Measurements from ENCODE around the gene C8G. TPM values are rescaled to one million over a fixed set of nuclear protein-coding genes. Genes with fewer than 3 reads are reported as not detected.

C8G gene
- total RNA-seq, 6 experiments from 2014 or later: 248 to 755 (median 453) TPM

DNA sequence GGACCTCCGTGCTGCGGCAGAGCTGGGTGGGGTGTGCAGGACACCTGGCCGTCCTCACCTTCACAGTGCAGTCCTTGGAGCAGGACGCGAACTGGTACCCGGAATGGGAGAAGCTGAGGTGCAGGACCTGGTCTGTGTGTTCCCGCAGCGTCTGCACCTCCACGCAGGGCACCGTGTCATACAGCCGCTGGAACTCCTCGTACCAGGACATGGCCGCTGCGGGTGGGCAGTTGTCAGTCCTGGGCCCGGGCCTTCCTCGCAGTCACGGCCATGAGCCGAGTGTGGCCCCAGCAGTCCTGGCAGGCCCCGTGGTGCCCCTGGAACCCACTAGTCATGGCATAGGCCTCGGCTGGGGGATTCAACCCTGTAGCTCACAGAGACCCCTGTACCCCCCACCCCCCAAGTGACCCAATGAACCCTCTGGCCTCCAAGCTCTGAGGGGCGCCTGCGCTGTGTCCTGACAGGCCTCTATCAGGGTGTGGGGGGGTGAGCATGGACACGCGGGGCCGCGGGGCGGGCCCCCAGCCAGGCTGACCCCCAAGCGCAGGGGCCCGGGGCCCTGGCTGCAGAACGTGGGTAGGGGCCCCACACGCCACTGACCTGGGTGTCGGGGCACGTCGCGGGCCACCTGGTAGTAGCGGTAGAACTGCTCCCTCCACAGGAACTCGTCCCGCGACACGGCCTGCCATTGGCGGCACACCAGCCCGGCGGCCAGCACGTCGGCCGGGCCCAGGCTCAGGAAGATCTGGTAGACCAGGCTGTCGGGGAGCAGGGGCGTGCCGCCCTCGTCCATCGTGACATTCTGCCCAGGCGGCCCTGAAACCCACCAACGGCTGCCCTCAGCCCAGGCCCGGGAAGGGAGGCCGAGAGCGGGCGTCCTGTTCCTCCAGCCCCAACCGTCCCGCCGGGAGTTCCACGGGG is 1.5 kb upstream of the C8G start:
- Histone ChIP-seq H3K27ac (peak overlapping the region; percentile 88 to 98 (median 93)), H3K4me3 (peak overlapping the region; percentile 72 to 94 (median 75)), H3K9me3 (no peaks in the 10 kb centered on the region), H3K27me3 (no peaks in the 10 kb centered on the region), H3K36me3 (peaks cover 6 to 24% (median 22%) of the 10 kb centered on the region in 4 donors), H3K4me1 (peaks cover 0 to 51% (median 23%) of the 10 kb centered on the region in 4 donors)
- no CpG with 5 or more reads among the region's 61 CpGs for WGBS (ENCODE audit: insufficient coverage, low coverage, low lambda C conversion rate, missing lambda C conversion rate)
- ATAC-seq (no peak), DNase-seq (peak; percentile 59 to 71 (median 63))
- TF ChIP-seq POLR2A (IDR thresholded peaks at IDR 0.05): no peak
- TF ChIP-seq, protein P1, sequence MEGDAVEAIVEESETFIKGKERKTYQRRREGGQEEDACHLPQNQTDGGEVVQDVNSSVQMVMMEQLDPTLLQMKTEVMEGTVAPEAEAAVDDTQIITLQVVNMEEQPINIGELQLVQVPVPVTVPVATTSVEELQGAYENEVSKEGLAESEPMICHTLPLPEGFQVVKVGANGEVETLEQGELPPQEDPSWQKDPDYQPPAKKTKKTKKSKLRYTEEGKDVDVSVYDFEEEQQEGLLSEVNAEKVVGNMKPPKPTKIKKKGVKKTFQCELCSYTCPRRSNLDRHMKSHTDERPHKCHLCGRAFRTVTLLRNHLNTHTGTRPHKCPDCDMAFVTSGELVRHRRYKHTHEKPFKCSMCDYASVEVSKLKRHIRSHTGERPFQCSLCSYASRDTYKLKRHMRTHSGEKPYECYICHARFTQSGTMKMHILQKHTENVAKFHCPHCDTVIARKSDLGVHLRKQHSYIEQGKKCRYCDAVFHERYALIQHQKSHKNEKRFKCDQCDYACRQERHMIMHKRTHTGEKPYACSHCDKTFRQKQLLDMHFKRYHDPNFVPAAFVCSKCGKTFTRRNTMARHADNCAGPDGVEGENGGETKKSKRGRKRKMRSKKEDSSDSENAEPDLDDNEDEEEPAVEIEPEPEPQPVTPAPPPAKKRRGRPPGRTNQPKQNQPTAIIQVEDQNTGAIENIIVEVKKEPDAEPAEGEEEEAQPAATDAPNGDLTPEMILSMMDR (IDR thresholded peaks at IDR 0.05): no peak
- intact Hi-C loops (cut with DNase I): loop anchor here in 1 of 2 donors (10.0 kb wide), 2 partner anchors 59 to 91 kb away; partner anchors contain the start of genes FUT7 and TRAF2

DNA sequence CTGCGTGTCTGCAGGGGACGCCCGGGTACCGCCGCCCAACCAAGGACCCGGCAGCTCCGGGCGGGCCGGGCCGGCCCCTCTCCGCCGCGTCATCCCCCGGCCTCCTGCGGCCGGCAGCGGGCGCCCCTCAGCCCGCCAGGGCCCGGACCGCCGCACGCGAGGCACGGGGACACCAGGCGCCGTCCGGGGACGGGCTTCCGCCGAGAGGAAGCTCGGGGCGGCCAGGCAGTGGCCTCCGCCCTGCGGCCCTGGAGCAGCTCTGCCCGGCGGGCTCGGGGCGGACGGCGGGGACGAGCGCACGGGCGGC is 878 bp upstream of the C8G start:
- WGBS (ENCODE audit: insufficient coverage, low coverage, low lambda C conversion rate, missing lambda C conversion rate): no CpG with 5 or more reads among the region's 45 CpGs
- TF ChIP-seq POLR2A (IDR thresholded peaks at IDR 0.05): no peak
- TF ChIP-seq, protein P1 (IDR thresholded peaks at IDR 0.05): no peak
- peak overlapping the region; percentile 88 to 98 (median 93) for H3K27ac ChIP-seq
- ATAC-seq (peak in 2 of 4 donors; percentile 0 to 1), DNase-seq (no peak)
- no peaks in the 10 kb centered on the region for H3K27me3 ChIP-seq
- peak overlapping the region; percentile 72 to 94 (median 75) for H3K4me3 ChIP-seq
- no peaks in the 10 kb centered on the region for H3K9me3 ChIP-seq
- intact Hi-C loops (cut with DNase I): loop anchor here in 1 of 2 donors (10.0 kb wide), 2 partner anchors 59 to 91 kb away; partner anchors contain the start of genes FUT7 and TRAF2
- peaks cover 6 to 24% (median 22%) of the 10 kb centered on the region in 4 donors for H3K36me3 ChIP-seq
- peaks cover 0 to 49% (median 23%) of the 10 kb centered on the region in 4 donors for H3K4me1 ChIP-seq

DNA sequence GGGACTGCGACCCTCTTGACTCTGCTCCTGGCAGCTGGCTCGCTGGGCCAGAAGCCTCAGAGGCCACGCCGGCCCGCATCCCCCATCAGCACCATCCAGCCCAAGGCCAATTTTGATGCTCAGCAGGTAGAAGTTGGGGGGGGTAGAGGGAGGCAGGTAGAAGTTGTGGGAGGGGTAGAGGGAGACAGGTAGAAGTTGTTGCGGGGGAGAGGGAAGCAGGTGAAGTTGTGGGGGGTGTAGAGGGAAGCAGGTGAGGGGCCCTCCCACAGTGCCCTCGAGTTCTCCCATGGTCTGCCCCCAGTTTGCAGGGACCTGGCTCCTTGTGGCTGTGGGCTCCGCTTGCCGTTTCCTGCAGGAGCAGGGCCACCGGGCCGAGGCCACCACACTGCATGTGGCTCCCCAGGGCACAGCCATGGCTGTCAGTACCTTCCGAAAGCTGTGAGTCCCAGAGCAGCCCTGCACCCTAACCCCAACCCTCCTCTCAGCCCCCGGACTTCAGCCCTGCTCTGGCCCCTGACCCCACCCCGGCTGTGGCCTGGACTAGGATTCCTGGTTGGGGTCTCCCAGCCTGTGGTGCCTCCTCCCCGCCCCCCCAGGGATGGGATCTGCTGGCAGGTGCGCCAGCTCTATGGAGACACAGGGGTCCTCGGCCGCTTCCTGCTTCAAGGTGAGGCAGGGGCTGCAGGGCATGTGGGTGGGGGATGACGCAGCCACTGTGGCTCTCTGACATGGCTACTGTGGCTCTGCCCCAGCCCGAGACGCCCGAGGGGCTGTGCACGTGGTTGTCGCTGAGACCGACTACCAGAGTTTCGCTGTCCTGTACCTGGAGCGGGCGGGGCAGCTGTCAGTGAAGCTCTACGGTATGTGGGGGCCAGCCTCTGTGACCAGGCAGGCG is 537 bp downstream of the C8G start:
- ATAC-seq (no peak), DNase-seq (peak in 2 of 3 donors; percentile 62 to 64)
- intact Hi-C loops (cut with DNase I): loop anchor here in 1 of 2 donors (10.0 kb wide), 2 partner anchors 61 to 89 kb away; partner anchors contain the start of genes FUT7 and TRAF2
- H3K4me3 ChIP-seq: peak overlapping the region; percentile 58 to 94 (median 75)
- no peaks in the 10 kb centered on the region for H3K27me3 ChIP-seq
- WGBS (ENCODE audit: insufficient coverage, low coverage, low lambda C conversion rate, missing lambda C conversion rate): 24% methylated on average over 4 of the region's 30 CpGs
- H3K27ac ChIP-seq: peak overlapping the region; percentile 86 to 98 (median 89)
- TF ChIP-seq POLR2A (IDR thresholded peaks at IDR 0.05): peak; percentile 18
- TF ChIP-seq, protein P1 (IDR thresholded peaks at IDR 0.05): no peak
- no peaks in the 10 kb centered on the region for H3K9me3 ChIP-seq
- peaks cover 6 to 21% (median 19%) of the 10 kb centered on the region in 4 donors for H3K36me3 ChIP-seq
- peaks cover 0 to 39% (median 18%) of the 10 kb centered on the region in 4 donors for H3K4me1 ChIP-seq

All from right lobe of liver (tissue), 6 donors.